Mesendoderm (in vitro differentiated cells): ENCODE measurements around the gene CHST1.
A peak's percentile ranks its signal among the peaks of the same experiment; 100 is the strongest.

Experiments used
- DNase-seq: peaks from one replicate; pipeline ENCODE4 v3.0.0; 2013
- H2AK5ac ChIP-seq: 2 replicates; pipeline ENCODE4 v1.6.1; 2013; ENCODE audit warnings: low read length, inconsistent platforms
- H2BK120ac ChIP-seq: 2 replicates; pipeline ENCODE4 v1.6.1; 2013; ENCODE audit warnings: low read depth, mild to moderate bottlenecking, low read length, moderate library complexity, mixed read lengths
- H2BK15ac ChIP-seq: replicated peaks from 2 replicates; pipeline ENCODE4 v1.6.1; 2013; ENCODE audit warnings: low read depth, mild to moderate bottlenecking, moderate library complexity
- H2BK5ac ChIP-seq: 2 replicates; pipeline ENCODE4 v1.6.1; 2013; ENCODE audit warnings: low read length, inconsistent platforms
- H3K18ac ChIP-seq: 2 replicates; pipeline ENCODE4 v1.6.1; 2013; ENCODE audit warnings: mild to moderate bottlenecking, low read length, mixed read lengths
- H3K23ac ChIP-seq: one replicate; pipeline ENCODE4 v1.6.1; 2013; ENCODE audit warnings: low read length
- H3K27ac ChIP-seq: 2 replicates; pipeline ENCODE4 v1.5.1; 2013; ENCODE audit warnings: low read depth, mild to moderate bottlenecking, inconsistent platforms, low read length, moderate library complexity
- H3K27me3 ChIP-seq: 2 replicates; pipeline ENCODE4 v1.6.1; 2013; ENCODE audit warnings: low read length, control low read depth, mild to moderate bottlenecking, inconsistent platforms; ENCODE audit not compliant: insufficient read depth, poor library complexity
- H3K36me3 ChIP-seq: 2 replicates; pipeline ENCODE4 v1.6.1; 2013; ENCODE audit warnings: low read length, inconsistent platforms; ENCODE audit not compliant: control insufficient read depth, insufficient read depth
- H3K4ac ChIP-seq: one replicate; pipeline ENCODE4 v1.6.1; 2013; ENCODE audit warnings: low read depth, mild to moderate bottlenecking, low read length, moderate library complexity
- H3K4me1 ChIP-seq: 2 replicates; pipeline ENCODE4 v1.6.1; 2013; ENCODE audit warnings: low read depth, low read length, inconsistent platforms; ENCODE audit not compliant: control insufficient read depth
- H3K4me2 ChIP-seq: 2 replicates; pipeline ENCODE4 v1.6.1; 2013; ENCODE audit warnings: low read length
- H3K4me3 ChIP-seq: 2 replicates; pipeline ENCODE4 v1.5.1; 2013; ENCODE audit warnings: mild to moderate bottlenecking, low read length
- H3K56ac ChIP-seq: one replicate; pipeline ENCODE4 v1.6.1; 2013; ENCODE audit warnings: low read length
- H3K79me1 ChIP-seq: 2 replicates; pipeline ENCODE4 v1.6.1; 2013; ENCODE audit warnings: low read length, inconsistent platforms
- H3K79me2 ChIP-seq: 2 replicates; pipeline ENCODE4 v1.6.1; 2013; ENCODE audit warnings: mild to moderate bottlenecking, low read length; ENCODE audit not compliant: control insufficient read depth, insufficient read depth
- H3K9ac ChIP-seq: 2 replicates; pipeline ENCODE4 v1.6.1; 2013; ENCODE audit warnings: low read length, inconsistent platforms
- H4K5ac ChIP-seq: one replicate; pipeline ENCODE4 v1.6.1; 2013; ENCODE audit warnings: low read length
- H4K8ac ChIP-seq: one replicate; pipeline ENCODE4 v1.6.1; 2013; ENCODE audit warnings: low read depth, mild to moderate bottlenecking, control low read depth, low read length, moderate library complexity
- WGBS: extraction: QIAGEN DNeasy Blood & Tissue Kit; methylation state at CpG from one replicate; pipeline ENCODE4 v1.1.7; 2013; ENCODE audit warnings: low lambda C conversion rate, missing lambda C conversion rate; ENCODE audit not compliant: insufficient coverage; ENCODE audit errors: extremely low coverage; 5-methylcytosine and 5-hydroxymethylcytosine counted together

Gene CHST1

GRCh38 chr11:45647786-45648185 lies 17.6 kb downstream of the CHST1 start:
- Histone ChIP-seq H4K5ac (no peak overlapping the region), H3K9ac (no peak overlapping the region), H3K36me3 (no peaks in the 10 kb centered on the region), H3K27me3 (no peaks in the 10 kb centered on the region), H3K79me1 (no peaks in the 10 kb centered on the region), H3K23ac (no peak overlapping the region), H2BK120ac (no peak overlapping the region), H3K4me3 (no peak overlapping the region), H2AK5ac (no peak overlapping the region), H3K79me2 (no peaks in the 10 kb centered on the region), H3K18ac (no peak overlapping the region), H3K4ac (no peak overlapping the region), H3K27ac (no peak overlapping the region), H3K4me1 (peaks cover 2% of the 10 kb centered on the region), H4K8ac (no peak overlapping the region), H2BK5ac (no peak overlapping the region), H3K4me2 (no peak overlapping the region), H2BK15ac (no peak overlapping the region), H3K56ac (no peak overlapping the region)
- WGBS, result no CpG with 5 or more reads among the region's 1 CpG
- DNase-seq, result peak; percentile 75

- no peak for DNase-seq
- WGBS, result no CpG with 5 or more reads among the region's 3 CpGs
- no peak overlapping the region for H3K27ac ChIP-seq
Measured at GRCh38 chr11:45647329-45647728, 18.1 kb downstream of the CHST1 start.

GRCh38 chr11:45646275-45646927 lies 19.0 kb downstream of the CHST1 start:
- Histone ChIP-seq H2BK120ac (no peak overlapping the region), H3K36me3 (no peaks in the 10 kb centered on the region), H3K23ac (no peak overlapping the region), H3K4ac (no peak overlapping the region), H2BK5ac (no peak overlapping the region), H3K4me3 (no peak overlapping the region), H3K18ac (no peak overlapping the region), H3K56ac (no peak overlapping the region), H4K5ac (no peak overlapping the region), H3K79me1 (no peaks in the 10 kb centered on the region), H4K8ac (no peak overlapping the region), H3K27ac (no peak overlapping the region), H3K4me2 (no peak overlapping the region), H3K79me2 (no peaks in the 10 kb centered on the region), H3K9ac (no peak overlapping the region), H3K4me1 (peaks cover 2% of the 10 kb centered on the region), H3K27me3 (no peaks in the 10 kb centered on the region), H2AK5ac (no peak overlapping the region), H2BK15ac (no peak overlapping the region)
- WGBS, result no CpG with 5 or more reads among the region's 1 CpG
- DNase-seq, result peak; percentile 48

More at GRCh38 chr11:45647329-45647728, 18.1 kb downstream of the CHST1 start:
- Histone ChIP-seq H3K18ac (no peak overlapping the region), H3K36me3 (no peaks in the 10 kb centered on the region), H3K4ac (no peak overlapping the region), H3K4me3 (no peak overlapping the region), H2AK5ac (no peak overlapping the region), H4K5ac (no peak overlapping the region), H4K8ac (no peak overlapping the region), H3K23ac (no peak overlapping the region), H3K4me1 (peaks cover 2% of the 10 kb centered on the region), H3K27me3 (no peaks in the 10 kb centered on the region), H2BK15ac (no peak overlapping the region), H3K56ac (no peak overlapping the region), H2BK5ac (no peak overlapping the region), H2BK120ac (no peak overlapping the region), H3K79me1 (no peaks in the 10 kb centered on the region), H3K9ac (no peak overlapping the region), H3K79me2 (no peaks in the 10 kb centered on the region), H3K4me2 (no peak overlapping the region)

- Histone ChIP-seq H3K27ac (no peak overlapping the region), H3K23ac (peak overlapping the region; percentile 18), H3K4me2 (no peak overlapping the region), H3K4ac (no peak overlapping the region), H2AK5ac (no peak overlapping the region), H3K18ac (no peak overlapping the region), H2BK15ac (no peak overlapping the region), H3K79me1 (no peaks in the 10 kb centered on the region), H3K4me3 (no peak overlapping the region), H2BK5ac (no peak overlapping the region), H3K4me1 (peaks cover 2% of the 10 kb centered on the region), H3K56ac (no peak overlapping the region), H4K5ac (no peak overlapping the region), H3K27me3 (no peaks in the 10 kb centered on the region), H2BK120ac (no peak overlapping the region), H4K8ac (no peak overlapping the region), H3K79me2 (no peaks in the 10 kb centered on the region), H3K9ac (no peak overlapping the region), H3K36me3 (no peaks in the 10 kb centered on the region)
- no peak for DNase-seq
- no CpG with 5 or more reads among the region's 10 CpGs for WGBS
Measured at GRCh38 chr11:45644981-45645889, 20.2 kb downstream of the CHST1 start.

- Histone ChIP-seq H3K56ac (no peak overlapping the region), H3K4ac (no peak overlapping the region), H3K4me1 (peaks cover 2% of the 10 kb centered on the region), H2BK5ac (no peak overlapping the region), H4K8ac (no peak overlapping the region), H3K79me1 (no peaks in the 10 kb centered on the region), H2AK5ac (no peak overlapping the region), H2BK15ac (no peak overlapping the region), H2BK120ac (no peak overlapping the region), H3K4me3 (no peak overlapping the region), H3K9ac (no peak overlapping the region), H3K27ac (no peak overlapping the region), H4K5ac (no peak overlapping the region), H3K79me2 (no peaks in the 10 kb centered on the region), H3K36me3 (no peaks in the 10 kb centered on the region), H3K23ac (no peak overlapping the region), H3K4me2 (no peak overlapping the region), H3K18ac (no peak overlapping the region), H3K27me3 (no peaks in the 10 kb centered on the region)
- WGBS, result no CpG with 5 or more reads among the region's 7 CpGs
- DNase-seq, result no peak
Measured at GRCh38 chr11:45643598-45644260, 21.7 kb downstream of the CHST1 start.
